Measurements from ENCODE around the gene ROR2. TPM values are rescaled to one million over a fixed set of nuclear protein-coding genes. Genes with fewer than 3 reads are reported as not detected.

The ROR2 gene
- total RNA-seq, 1 experiment from 2014 or later = 0.68 TPM

GRCh38 chr9:91555132-91555531, 394.9 kb downstream of the ROR2 start:
- Histone ChIP-seq H3K27me3 (replicated peaks; ENCODE audit: control insufficient read depth, insufficient read depth, low read length) (no peaks in the 10 kb centered on the region), H3K4me1 (no peaks in the 10 kb centered on the region), H3K4me3 (ENCODE audit: low read depth, low read length) (no peak overlapping the region), H3K36me3 (ENCODE audit: control insufficient read depth, insufficient read depth, low read length) (no peaks in the 10 kb centered on the region), H3K9me3 (no peaks in the 10 kb centered on the region)
- ChIA-PET CTCF (no interaction called here), POLR2A (no interaction called here)
- BruUV-seq (replicated peaks) = no TSS peak
- DNase-seq = no peak
- no peak overlapping the region for H3K4me3 Mint-ChIP-seq (ENCODE audit: unreplicated experiment)
- intact Hi-C loops (cut with micrococcal nuclease; ENCODE audit: unreplicated experiment) = no loop called here
- no peaks in the 10 kb centered on the region for H3K27me3 Mint-ChIP-seq (ENCODE audit: insufficient read depth, unreplicated experiment)
- no peaks in the 10 kb centered on the region for H3K9me3 Mint-ChIP-seq (ENCODE audit: unreplicated experiment)
- no peak overlapping the region for H3K27ac Mint-ChIP-seq (ENCODE audit: unreplicated experiment)
- no peaks in the 10 kb centered on the region for H3K36me3 Mint-ChIP-seq (ENCODE audit: insufficient read depth, unreplicated experiment)
- no peaks in the 10 kb centered on the region for H3K4me1 Mint-ChIP-seq (ENCODE audit: low read depth, unreplicated experiment)
- TF ChIP-seq CTCF (IDR thresholded peaks at IDR 0.05; ENCODE audit: insufficient read depth in 1 of 2, low read depth in 1 of 2, low read length in 1 of 2, severe bottlenecking in 1 of 2, unreplicated experiment in 1 of 2) = no peak

GRCh38 chr9:91549177-91549576, 400.9 kb downstream of the ROR2 start:
- Mint-ChIP-seq H3K9me3 (ENCODE audit: unreplicated experiment) (no peaks in the 10 kb centered on the region), H3K4me1 (ENCODE audit: low read depth, unreplicated experiment) (no peaks in the 10 kb centered on the region), H3K27me3 (ENCODE audit: insufficient read depth, unreplicated experiment) (no peaks in the 10 kb centered on the region), H3K4me3 (ENCODE audit: unreplicated experiment) (no peak overlapping the region), H3K27ac (ENCODE audit: unreplicated experiment) (no peak overlapping the region), H3K36me3 (ENCODE audit: insufficient read depth, unreplicated experiment) (no peaks in the 10 kb centered on the region)
- no peaks in the 10 kb centered on the region for H3K27me3 ChIP-seq (replicated peaks; ENCODE audit: control insufficient read depth, insufficient read depth, low read length)
- TF ChIP-seq CTCF (IDR thresholded peaks at IDR 0.05; ENCODE audit: insufficient read depth in 1 of 2, low read depth in 1 of 2, low read length in 1 of 2, severe bottlenecking in 1 of 2, unreplicated experiment in 1 of 2) = no peak
- POLR2A ChIA-PET = no interaction called here
- intact Hi-C loops (cut with micrococcal nuclease; ENCODE audit: unreplicated experiment) = no loop called here
- H3K9me3 ChIP-seq = no peaks in the 10 kb centered on the region
- no peak for DNase-seq
- H3K36me3 ChIP-seq (ENCODE audit: control insufficient read depth, insufficient read depth, low read length) = no peaks in the 10 kb centered on the region
- CTCF ChIA-PET = no interaction called here
- H3K4me3 ChIP-seq (ENCODE audit: low read depth, low read length) = no peak overlapping the region
- H3K4me1 ChIP-seq = no peaks in the 10 kb centered on the region
- BruUV-seq (replicated peaks) = no TSS peak

- Mint-ChIP-seq H3K27ac (ENCODE audit: unreplicated experiment) (no peak overlapping the region), H3K27me3 (ENCODE audit: insufficient read depth, unreplicated experiment) (no peaks in the 10 kb centered on the region), H3K4me3 (ENCODE audit: unreplicated experiment) (no peak overlapping the region), H3K4me1 (ENCODE audit: low read depth, unreplicated experiment) (no peaks in the 10 kb centered on the region), H3K36me3 (ENCODE audit: insufficient read depth, unreplicated experiment) (no peaks in the 10 kb centered on the region), H3K9me3 (ENCODE audit: unreplicated experiment) (no peaks in the 10 kb centered on the region)
- POLR2A ChIA-PET = no interaction called here
- Histone ChIP-seq H3K27me3 (replicated peaks; ENCODE audit: control insufficient read depth, insufficient read depth, low read length) (no peaks in the 10 kb centered on the region), H3K4me3 (ENCODE audit: low read depth, low read length) (no peak overlapping the region), H3K4me1 (no peaks in the 10 kb centered on the region), H3K36me3 (ENCODE audit: control insufficient read depth, insufficient read depth, low read length) (no peaks in the 10 kb centered on the region), H3K9me3 (no peaks in the 10 kb centered on the region)
- DNase-seq = no peak
- intact Hi-C loops (cut with micrococcal nuclease; ENCODE audit: unreplicated experiment) = no loop called here
- CTCF ChIA-PET = no interaction called here
- no peak for TF ChIP-seq CTCF (IDR thresholded peaks at IDR 0.05; ENCODE audit: insufficient read depth in 1 of 2, low read depth in 1 of 2, low read length in 1 of 2, severe bottlenecking in 1 of 2, unreplicated experiment in 1 of 2)
- no TSS peak for BruUV-seq (replicated peaks)
Measured at GRCh38 chr9:91547081-91547480, 402.9 kb downstream of the ROR2 start.
